SU-DHL-6 (cell line): ENCODE measurements around the gene GMPS.

Source experiments
- H2AFZ ChIP-seq: fragments of 200-600 bp; sonication (generic); 2 replicates; pipeline ENCODE4 v1.6.1; 2014; ENCODE audit warnings: low read depth, mild to moderate bottlenecking, moderate library complexity, mixed read lengths, antibody characterized with exemption, low read length; ENCODE audit not compliant: severe bottlenecking
- H3F3A ChIP-seq: fragments of 200-600 bp; shearing (Covaris generic); 2 replicates; pipeline ENCODE4 v1.6.0; 2016; ENCODE audit warnings: antibody characterized with exemption, mild to moderate bottlenecking; ENCODE audit not compliant: insufficient read depth
- H3K27ac ChIP-seq: fragments of 200-600 bp; sonication (generic); 2 replicates; pipeline ENCODE4 v1.5.1; 2016; ENCODE audit warnings: low read depth, mild to moderate bottlenecking, low read length, moderate library complexity, mixed read lengths
- H3K27me3 ChIP-seq: fragments of 200-600 bp; sonication (generic), shearing (Covaris generic); 2 replicates; pipeline ENCODE4 v1.6.0; 2014; ENCODE audit warnings: mild to moderate bottlenecking, low read length
- H3K36me3 ChIP-seq: fragments of 200-600 bp; sonication (generic); 2 replicates; pipeline ENCODE4 v1.6.1; 2014; ENCODE audit warnings: mild to moderate bottlenecking, low read length, mixed read lengths
- H3K4me2 ChIP-seq: fragments of 300-600, 200-600 bp; shearing (Covaris generic), sonication (generic); 2 replicates; pipeline ENCODE4 v1.6.0; 2014; ENCODE audit warnings: low read length, low read depth, mild to moderate bottlenecking; ENCODE audit not compliant: poor library complexity, severe bottlenecking
- H3K4me3 ChIP-seq: fragments of 200-600 bp; sonication (generic); 2 replicates; pipeline ENCODE4 v1.5.1; 2014; ENCODE audit warnings: antibody characterized with exemption, low read length, mild to moderate bottlenecking, mixed read lengths; ENCODE audit not compliant: insufficient read depth, poor library complexity, severe bottlenecking
- H3K79me2 ChIP-seq: fragments of 200-600 bp; sonication (generic); 2 replicates; pipeline ENCODE4 v1.6.1; 2014; ENCODE audit warnings: mild to moderate bottlenecking, low read length, moderate library complexity; ENCODE audit not compliant: insufficient read depth
- H3K9ac ChIP-seq: fragments of 200-600 bp; sonication (generic); 2 replicates; pipeline ENCODE4 v1.7.0; 2014; ENCODE audit warnings: mild to moderate bottlenecking, low read length
- H3K9me2 ChIP-seq: fragments of 200-600 bp; sonication (generic); replicated peaks from 2 replicates; pipeline ENCODE4 v1.6.1; 2014; ENCODE audit warnings: low read length; ENCODE audit not compliant: insufficient read depth
- H3K9me3 ChIP-seq: fragments of 200-600 bp; sonication (generic); 2 replicates; pipeline ENCODE4 v1.6.1; 2014; ENCODE audit warnings: low read length, mixed read lengths; ENCODE audit not compliant: insufficient read depth
- H4K20me1 ChIP-seq: fragments of 200-600 bp; sonication (generic); 2 replicates; pipeline ENCODE4 v1.6.1; 2014; ENCODE audit warnings: low read depth, mild to moderate bottlenecking, antibody characterized with exemption, low read length, moderate library complexity, mixed read lengths
- EZH2phosphoT487 ChIP-seq: fragments of 200-600 bp; sonication (generic), shearing (Covaris generic); conservative IDR thresholded peaks from 2 replicates; pipeline ENCODE4 v1.6.1; 2018; ENCODE audit warnings: mild to moderate bottlenecking, antibody characterized with exemption, low read length, moderate library complexity, mixed read lengths
- TF ChIP-seq, protein P1 (sequence below): fragments of 200-600 bp; sonication (generic); IDR thresholded peaks from one replicate; pipeline ENCODE4 v1.5.1; 2017; ENCODE audit warnings: antibody characterized with exemption, mild to moderate bottlenecking, low read length, moderate library complexity; ENCODE audit not compliant: insufficient read depth, poor library complexity, severe bottlenecking

GMPS gene

DNA sequence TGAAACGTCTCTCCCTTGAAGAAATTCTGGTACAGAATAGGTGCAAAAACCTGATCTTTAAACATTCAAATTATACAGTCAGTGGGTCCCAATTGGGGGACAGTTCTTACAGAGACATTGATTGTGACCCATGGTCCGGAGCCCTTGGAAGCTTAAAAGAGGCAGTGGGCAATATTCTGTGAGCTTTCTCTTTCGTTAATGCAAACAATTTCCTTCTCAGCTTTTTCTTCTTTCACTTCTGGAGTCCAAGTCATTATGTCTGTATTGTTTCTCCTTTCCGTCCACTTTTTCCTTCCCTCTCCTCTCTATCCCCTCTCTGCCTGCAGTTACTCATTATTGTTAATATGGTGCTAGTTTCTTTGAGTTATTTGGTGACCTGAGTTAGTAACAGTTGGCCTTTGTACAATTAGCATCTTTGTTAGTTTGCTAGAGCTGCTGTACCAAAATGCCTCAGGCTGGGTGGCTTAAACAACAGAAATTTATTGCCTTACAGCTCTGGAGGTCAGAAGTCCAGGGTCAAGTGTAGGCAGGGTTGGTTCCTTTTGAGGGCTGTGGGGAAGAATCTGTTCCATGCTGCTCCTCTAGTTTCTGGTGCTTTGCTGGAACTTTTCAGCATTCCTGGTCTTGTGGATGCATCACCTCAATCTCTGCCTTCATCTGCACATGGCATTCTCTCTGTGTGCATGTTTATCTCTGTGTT, 102.6 kb downstream of the GMPS start:
- H3K9ac ChIP-seq: no peak overlapping the region
- no peak overlapping the region for H3K27ac ChIP-seq
- TF ChIP-seq, protein P1, sequence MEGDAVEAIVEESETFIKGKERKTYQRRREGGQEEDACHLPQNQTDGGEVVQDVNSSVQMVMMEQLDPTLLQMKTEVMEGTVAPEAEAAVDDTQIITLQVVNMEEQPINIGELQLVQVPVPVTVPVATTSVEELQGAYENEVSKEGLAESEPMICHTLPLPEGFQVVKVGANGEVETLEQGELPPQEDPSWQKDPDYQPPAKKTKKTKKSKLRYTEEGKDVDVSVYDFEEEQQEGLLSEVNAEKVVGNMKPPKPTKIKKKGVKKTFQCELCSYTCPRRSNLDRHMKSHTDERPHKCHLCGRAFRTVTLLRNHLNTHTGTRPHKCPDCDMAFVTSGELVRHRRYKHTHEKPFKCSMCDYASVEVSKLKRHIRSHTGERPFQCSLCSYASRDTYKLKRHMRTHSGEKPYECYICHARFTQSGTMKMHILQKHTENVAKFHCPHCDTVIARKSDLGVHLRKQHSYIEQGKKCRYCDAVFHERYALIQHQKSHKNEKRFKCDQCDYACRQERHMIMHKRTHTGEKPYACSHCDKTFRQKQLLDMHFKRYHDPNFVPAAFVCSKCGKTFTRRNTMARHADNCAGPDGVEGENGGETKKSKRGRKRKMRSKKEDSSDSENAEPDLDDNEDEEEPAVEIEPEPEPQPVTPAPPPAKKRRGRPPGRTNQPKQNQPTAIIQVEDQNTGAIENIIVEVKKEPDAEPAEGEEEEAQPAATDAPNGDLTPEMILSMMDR: no peak
- no peak for TF ChIP-seq EZH2phosphoT487
- H3K79me2 ChIP-seq: no peaks in the 10 kb centered on the region
- no peak overlapping the region for H3K4me3 ChIP-seq
- H3F3A ChIP-seq: no peaks in the 10 kb centered on the region
- no peak overlapping the region for H2AFZ ChIP-seq
- H3K9me2 ChIP-seq: no peaks in the 10 kb centered on the region
- no peaks in the 10 kb centered on the region for H3K36me3 ChIP-seq
- H3K9me3 ChIP-seq: no peaks in the 10 kb centered on the region
- H3K27me3 ChIP-seq: no peaks in the 10 kb centered on the region
- H4K20me1 ChIP-seq: no peaks in the 10 kb centered on the region
- no peak overlapping the region for H3K4me2 ChIP-seq

DNA sequence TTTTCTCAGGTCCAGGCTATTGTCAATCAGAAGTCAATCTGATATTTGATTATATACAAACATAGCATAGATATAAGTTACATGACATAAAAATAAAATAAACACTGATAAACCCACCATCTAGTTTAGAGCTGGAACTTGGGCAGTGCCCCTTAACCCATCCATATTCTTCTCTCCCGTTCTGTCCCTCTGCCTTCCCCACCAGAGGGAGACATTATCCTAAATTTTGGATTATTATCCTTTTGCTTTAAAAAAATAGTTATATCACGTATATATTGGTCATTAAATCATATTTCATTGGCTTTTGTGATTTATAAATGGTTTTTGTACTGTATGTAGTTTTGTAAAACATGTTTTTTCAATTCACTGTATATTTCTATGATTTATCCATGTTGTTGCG, 107.9 kb downstream of the GMPS start:
- no peaks in the 10 kb centered on the region for H3K9me2 ChIP-seq
- H3K4me2 ChIP-seq: no peak overlapping the region
- no peaks in the 10 kb centered on the region for H3K9me3 ChIP-seq
- H3K9ac ChIP-seq: no peak overlapping the region
- no peaks in the 10 kb centered on the region for H3F3A ChIP-seq
- H3K36me3 ChIP-seq: no peaks in the 10 kb centered on the region
- H3K27me3 ChIP-seq: no peaks in the 10 kb centered on the region
- no peak overlapping the region for H3K27ac ChIP-seq
- no peak overlapping the region for H3K4me3 ChIP-seq
- H3K79me2 ChIP-seq: no peaks in the 10 kb centered on the region
- no peaks in the 10 kb centered on the region for H4K20me1 ChIP-seq
- H2AFZ ChIP-seq: no peak overlapping the region
- TF ChIP-seq, protein P1: no peak
- TF ChIP-seq EZH2phosphoT487: no peak

DNA sequence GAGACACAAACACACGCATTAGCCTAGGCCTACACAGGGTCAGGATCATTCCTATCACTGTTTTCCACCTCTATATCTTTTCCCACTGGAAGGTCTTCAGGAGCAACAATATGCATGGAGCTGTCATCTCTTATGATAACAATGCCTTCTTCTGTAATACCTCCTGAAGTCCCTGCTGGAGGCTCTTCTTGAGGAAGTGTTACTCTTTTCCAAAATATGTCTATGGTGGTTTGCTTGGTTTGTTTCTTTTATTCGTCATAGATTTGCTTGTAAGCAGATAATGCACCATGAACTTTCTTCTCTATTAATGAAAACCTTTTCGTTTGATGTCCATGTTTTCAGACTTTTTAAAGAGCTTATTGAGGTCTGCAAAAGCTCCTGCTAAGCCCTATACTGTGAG, 109.3 kb downstream of the GMPS start:
- H3K36me3 ChIP-seq: no peaks in the 10 kb centered on the region
- H3F3A ChIP-seq: no peaks in the 10 kb centered on the region
- H3K9ac ChIP-seq: no peak overlapping the region
- H3K9me3 ChIP-seq: no peaks in the 10 kb centered on the region
- H3K27me3 ChIP-seq: no peaks in the 10 kb centered on the region
- H3K4me2 ChIP-seq: no peak overlapping the region
- no peak overlapping the region for H3K27ac ChIP-seq
- H4K20me1 ChIP-seq: no peaks in the 10 kb centered on the region
- H3K4me3 ChIP-seq: no peak overlapping the region
- TF ChIP-seq EZH2phosphoT487: no peak
- TF ChIP-seq, protein P1: no peak
- H3K79me2 ChIP-seq: no peaks in the 10 kb centered on the region
- H2AFZ ChIP-seq: no peak overlapping the region
- no peaks in the 10 kb centered on the region for H3K9me2 ChIP-seq

DNA sequence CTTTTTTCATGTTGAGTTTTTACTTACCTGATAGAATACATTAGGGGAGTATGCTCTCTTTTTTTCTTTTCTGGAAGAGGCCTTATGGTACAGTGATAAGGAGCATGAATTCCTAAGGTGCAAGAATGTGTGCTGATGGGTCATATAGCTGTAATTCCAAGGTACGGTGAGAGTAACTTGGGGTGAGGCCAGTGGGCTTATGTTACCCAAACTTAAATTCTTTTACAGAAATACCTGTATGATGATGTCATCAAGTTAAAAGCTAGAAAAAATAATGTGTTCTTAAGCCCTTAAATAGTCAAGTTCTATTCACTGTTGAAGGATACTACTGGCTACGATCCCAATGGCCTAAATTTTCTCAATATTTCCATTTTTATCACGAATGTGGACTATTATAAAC, 111.2 kb downstream of the GMPS start:
- Histone ChIP-seq H3K9ac (no peak overlapping the region), H3K27ac (no peak overlapping the region), H3K36me3 (no peaks in the 10 kb centered on the region), H3F3A (no peaks in the 10 kb centered on the region), H3K27me3 (no peaks in the 10 kb centered on the region), H4K20me1 (no peaks in the 10 kb centered on the region), H3K4me3 (no peak overlapping the region), H3K9me3 (no peaks in the 10 kb centered on the region), H3K4me2 (no peak overlapping the region), H2AFZ (no peak overlapping the region), H3K9me2 (no peaks in the 10 kb centered on the region), H3K79me2 (no peaks in the 10 kb centered on the region)
- no peak for TF ChIP-seq EZH2phosphoT487
